OCI-LY3 (cell line): ENCODE results near the gene NPC2.

ENCODE experiments used
- H2AFZ ChIP-seq: fragments of 200-600, 300-600 bp; shearing (Covaris generic); 2 replicates; pipeline ENCODE4 v1.6.0; 2014; ENCODE audit warnings: antibody characterized with exemption, low read depth, low read length
- H3K27ac ChIP-seq: fragments of 200-600, 300-600 bp; sonication (generic); 2 replicates; pipeline ENCODE4 v1.5.1; 2014; ENCODE audit warnings: mild to moderate bottlenecking, low read length, moderate library complexity, mixed read lengths
- H3K27me3 ChIP-seq: fragments of 200-600, 300-600 bp; sonication (generic); 2 replicates; pipeline ENCODE4 v1.6.1; 2014; ENCODE audit warnings: low read depth, low read length, mixed read lengths
- H3K36me3 ChIP-seq: fragments of 200-600, 300-600 bp; sonication (generic); replicated peaks from 2 replicates; pipeline ENCODE3; 2014; ENCODE audit warnings: low read depth, low read length, mixed read lengths
- H3K4me1 ChIP-seq: fragments of 300-600, 200-600 bp; sonication (generic); 2 replicates; pipeline ENCODE4 v1.6.1; 2014; ENCODE audit warnings: low read length, mixed read lengths
- H3K4me2 ChIP-seq: fragments of 200-600, 300-600 bp; sonication (generic); 2 replicates; pipeline ENCODE4 v1.6.1; 2014; ENCODE audit warnings: low read length, mixed read lengths
- H3K4me3 ChIP-seq: fragments of 300-600, 200-600 bp; sonication (generic); 2 replicates; pipeline ENCODE4 v1.5.1; 2014; ENCODE audit warnings: antibody characterized with exemption, mild to moderate bottlenecking, low read length, moderate library complexity
- H3K79me2 ChIP-seq: fragments of 300-600, 200-600 bp; shearing (Covaris generic); 2 replicates; pipeline ENCODE4 v1.6.1; 2014; ENCODE audit warnings: mild to moderate bottlenecking, low read length, mixed read lengths
- H3K9ac ChIP-seq: fragments of 300-600, 200-600 bp; shearing (Covaris generic); 2 replicates; pipeline ENCODE4 v1.6.0; 2014; ENCODE audit warnings: mild to moderate bottlenecking, low read length, moderate library complexity
- H3K9me3 ChIP-seq: fragments of 200-600, 300-600 bp; shearing (Covaris generic); 2 replicates; pipeline ENCODE4 v1.6.1; 2014; ENCODE audit warnings: low read length, mixed read lengths; ENCODE audit not compliant: insufficient read depth
- H4K20me1 ChIP-seq: fragments of 200-600, 300-600 bp; sonication (generic); 2 replicates; pipeline ENCODE4 v1.6.1; 2016; ENCODE audit warnings: low read length, mixed read lengths; ENCODE audit not compliant: insufficient read depth
- EZH2phosphoT487 ChIP-seq: fragments of 200-600 bp; shearing (Covaris generic); IDR thresholded peaks from 2 replicates; pipeline ENCODE4 v1.6.1; 2018; ENCODE audit warnings: antibody characterized with exemption, mixed run types, low read depth
- TF ChIP-seq, protein P1 (sequence below): fragments of 200-600, 300-600 bp; sonication (generic); IDR thresholded peaks from 2 replicates; pipeline ENCODE4 v1.5.1; 2014; ENCODE audit warnings: antibody characterized with exemption, low read length, low read depth

Gene NPC2

DNA sequence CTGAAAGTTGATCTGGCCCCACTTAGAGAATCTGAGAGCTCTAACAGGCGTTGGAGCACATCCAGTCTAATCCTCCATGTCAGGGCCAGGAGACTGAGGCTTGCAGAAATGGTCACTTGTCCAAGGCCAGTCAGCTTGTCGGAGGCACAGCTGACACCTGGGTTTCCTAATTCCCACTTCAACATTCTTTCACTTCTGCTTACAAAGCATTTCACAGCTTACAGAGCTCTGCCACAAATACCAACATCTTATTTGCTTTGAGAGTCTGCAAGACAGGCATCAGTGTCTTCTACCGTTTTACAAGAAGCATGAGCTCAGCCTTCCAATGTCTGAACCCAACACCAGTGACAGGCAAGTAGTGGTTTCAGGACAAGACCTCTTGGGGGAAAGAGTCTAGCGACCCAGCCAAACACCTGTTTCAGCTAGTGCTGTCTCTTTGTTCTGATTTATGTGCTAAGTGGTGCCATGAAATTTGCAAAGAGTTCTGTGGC, 32.3 kb upstream of the NPC2 start:
- Histone ChIP-seq H4K20me1 (no peaks in the 10 kb centered on the region), H3K27ac (no peak overlapping the region), H3K4me2 (no peak overlapping the region), H3K36me3 (no peaks in the 10 kb centered on the region), H3K9me3 (no peaks in the 10 kb centered on the region), H3K9ac (no peak overlapping the region), H3K27me3 (peaks cover 33% of the 10 kb centered on the region), H3K4me3 (no peak overlapping the region), H2AFZ (no peak overlapping the region), H3K4me1 (peaks cover 11% of the 10 kb centered on the region), H3K79me2 (no peaks in the 10 kb centered on the region)
- no peak for TF ChIP-seq EZH2phosphoT487
- TF ChIP-seq, protein P1, sequence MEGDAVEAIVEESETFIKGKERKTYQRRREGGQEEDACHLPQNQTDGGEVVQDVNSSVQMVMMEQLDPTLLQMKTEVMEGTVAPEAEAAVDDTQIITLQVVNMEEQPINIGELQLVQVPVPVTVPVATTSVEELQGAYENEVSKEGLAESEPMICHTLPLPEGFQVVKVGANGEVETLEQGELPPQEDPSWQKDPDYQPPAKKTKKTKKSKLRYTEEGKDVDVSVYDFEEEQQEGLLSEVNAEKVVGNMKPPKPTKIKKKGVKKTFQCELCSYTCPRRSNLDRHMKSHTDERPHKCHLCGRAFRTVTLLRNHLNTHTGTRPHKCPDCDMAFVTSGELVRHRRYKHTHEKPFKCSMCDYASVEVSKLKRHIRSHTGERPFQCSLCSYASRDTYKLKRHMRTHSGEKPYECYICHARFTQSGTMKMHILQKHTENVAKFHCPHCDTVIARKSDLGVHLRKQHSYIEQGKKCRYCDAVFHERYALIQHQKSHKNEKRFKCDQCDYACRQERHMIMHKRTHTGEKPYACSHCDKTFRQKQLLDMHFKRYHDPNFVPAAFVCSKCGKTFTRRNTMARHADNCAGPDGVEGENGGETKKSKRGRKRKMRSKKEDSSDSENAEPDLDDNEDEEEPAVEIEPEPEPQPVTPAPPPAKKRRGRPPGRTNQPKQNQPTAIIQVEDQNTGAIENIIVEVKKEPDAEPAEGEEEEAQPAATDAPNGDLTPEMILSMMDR: no peak

DNA sequence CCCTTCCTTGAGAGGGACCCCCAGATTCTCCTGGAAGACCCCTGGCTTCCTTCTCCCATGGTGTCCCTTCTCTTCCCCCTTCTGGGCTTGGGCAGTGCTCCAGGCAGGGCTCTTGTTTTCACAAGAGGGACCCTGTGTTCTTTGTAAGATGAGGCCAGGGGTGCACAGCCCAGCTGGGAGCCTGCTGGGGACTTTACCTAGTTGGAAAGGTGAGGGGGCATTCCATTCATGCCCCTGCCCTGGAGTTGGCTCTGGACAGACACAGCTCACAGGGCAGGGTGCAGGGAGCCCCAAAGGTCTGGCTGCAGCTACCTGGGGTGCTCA, 31.7 kb upstream of the NPC2 start:
- TF ChIP-seq, protein P1: no peak
- no peak for TF ChIP-seq EZH2phosphoT487
- Histone ChIP-seq H3K27me3 (peaks cover 38% of the 10 kb centered on the region), H3K9ac (no peak overlapping the region)

GRCh38 chr14:74524076-74524811, 31.1 kb upstream of the NPC2 start:
- no peak overlapping the region for H3K4me2 ChIP-seq
- no peaks in the 10 kb centered on the region for H3K9me3 ChIP-seq
- H3K36me3 ChIP-seq: no peaks in the 10 kb centered on the region
- no peaks in the 10 kb centered on the region for H3K79me2 ChIP-seq
- no peak overlapping the region for H3K27ac ChIP-seq
- TF ChIP-seq EZH2phosphoT487: no peak
- TF ChIP-seq, protein P1: no peak
- H3K9ac ChIP-seq: no peak overlapping the region
- no peak overlapping the region for H2AFZ ChIP-seq
- H3K27me3 ChIP-seq: peaks cover 41% of the 10 kb centered on the region
- peaks cover 11% of the 10 kb centered on the region for H3K4me1 ChIP-seq
- H3K4me3 ChIP-seq: no peak overlapping the region
- no peaks in the 10 kb centered on the region for H4K20me1 ChIP-seq

More for the DNA sequence above, 31.7 kb upstream of the NPC2 start:
- no peak overlapping the region for H3K4me2 ChIP-seq
- peaks cover 11% of the 10 kb centered on the region for H3K4me1 ChIP-seq
- H4K20me1 ChIP-seq: no peaks in the 10 kb centered on the region
- H3K36me3 ChIP-seq: no peaks in the 10 kb centered on the region
- H2AFZ ChIP-seq: no peak overlapping the region
- H3K4me3 ChIP-seq: no peak overlapping the region
- no peaks in the 10 kb centered on the region for H3K79me2 ChIP-seq
- H3K9me3 ChIP-seq: no peaks in the 10 kb centered on the region
- H3K27ac ChIP-seq: no peak overlapping the region

GRCh38 chr14:74522740-74523139, 29.6 kb upstream of the NPC2 start:
- peaks cover 11% of the 10 kb centered on the region for H3K4me1 ChIP-seq
- H3K9ac ChIP-seq: no peak overlapping the region
- no peak for TF ChIP-seq EZH2phosphoT487
- TF ChIP-seq, protein P1: no peak
- no peaks in the 10 kb centered on the region for H3K9me3 ChIP-seq
- H3K4me2 ChIP-seq: no peak overlapping the region
- no peak overlapping the region for H3K4me3 ChIP-seq
- H2AFZ ChIP-seq: no peak overlapping the region
- H3K27me3 ChIP-seq: peaks cover 52% of the 10 kb centered on the region
- no peaks in the 10 kb centered on the region for H3K36me3 ChIP-seq
- no peak overlapping the region for H3K27ac ChIP-seq
- no peaks in the 10 kb centered on the region for H4K20me1 ChIP-seq
- H3K79me2 ChIP-seq: no peaks in the 10 kb centered on the region
